ENCODE results near the gene DEF6. TPM values are rescaled to one million over a fixed set of nuclear protein-coding genes. Genes with fewer than 3 reads are reported as not detected.

Gene DEF6
- total RNA-seq, 1 donor from 2014 or later: 20.1 TPM

DNA sequence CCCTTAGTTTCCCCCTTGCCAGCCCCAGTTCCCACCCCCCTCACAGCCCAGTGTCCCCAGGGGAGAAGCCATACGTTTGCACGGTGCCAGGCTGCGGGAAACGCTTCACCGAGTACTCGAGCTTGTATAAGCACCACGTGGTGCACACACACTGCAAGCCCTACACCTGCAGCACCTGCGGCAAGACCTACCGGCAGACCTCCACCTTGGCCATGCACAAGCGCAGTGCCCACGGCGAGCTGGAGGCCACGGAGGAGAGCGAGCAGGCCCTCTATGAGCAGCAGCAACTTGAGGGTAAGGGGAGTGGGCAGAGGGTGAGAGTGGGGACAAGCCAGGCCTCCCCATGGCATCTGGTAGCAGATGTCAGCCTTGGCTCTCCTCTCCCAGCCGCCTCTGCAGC lies 5.1 kb upstream of the DEF6 start:
- H3K27me3 ChIP-seq: no peaks in the 10 kb centered on the region
- no peak overlapping the region for H3K27ac ChIP-seq
- no peak overlapping the region for H3K4me3 ChIP-seq
- H3K4me1 ChIP-seq: peaks cover 0 to 2% of the 10 kb centered on the region in 2 donors
- DNase-seq (ENCODE audit: low spot score in 2 of 2): no peak
- TF ChIP-seq CTCF (IDR thresholded peaks at IDR 0.05): no peak
- H3K9me3 ChIP-seq: no peaks in the 10 kb centered on the region
- H3K36me3 ChIP-seq: peaks cover 65 to 77% of the 10 kb centered on the region in 2 donors
- intact Hi-C loops (cut with DNase I): loop anchor here (5.0 kb wide), 1 partner anchor 35 kb away; no protein-coding TSS in a partner anchor

DNA sequence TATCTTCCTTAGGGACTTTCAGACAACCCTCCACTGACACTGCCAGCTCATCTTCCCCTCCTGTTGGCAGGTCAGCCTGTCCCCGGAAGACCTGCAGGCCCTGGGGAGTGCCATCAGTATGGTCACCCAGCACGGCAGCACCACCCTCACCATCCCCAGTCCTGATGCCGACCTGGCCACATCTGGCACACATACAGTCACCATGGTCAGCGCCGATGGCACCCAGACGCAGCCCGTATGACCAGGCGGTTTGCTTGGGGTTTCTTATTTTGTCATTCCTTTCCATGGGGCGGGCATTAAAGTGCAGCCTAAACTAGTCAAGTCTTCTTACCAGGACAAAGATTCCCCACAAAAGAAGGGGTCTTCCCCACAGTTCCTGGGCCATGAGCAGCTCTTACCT lies 3.9 kb upstream of the DEF6 start:
- intact Hi-C loops (cut with DNase I): loop anchor here (5.0 kb wide), 1 partner anchor 34 kb away; no protein-coding TSS in a partner anchor
- no peak for TF ChIP-seq CTCF (IDR thresholded peaks at IDR 0.05)

DNA sequence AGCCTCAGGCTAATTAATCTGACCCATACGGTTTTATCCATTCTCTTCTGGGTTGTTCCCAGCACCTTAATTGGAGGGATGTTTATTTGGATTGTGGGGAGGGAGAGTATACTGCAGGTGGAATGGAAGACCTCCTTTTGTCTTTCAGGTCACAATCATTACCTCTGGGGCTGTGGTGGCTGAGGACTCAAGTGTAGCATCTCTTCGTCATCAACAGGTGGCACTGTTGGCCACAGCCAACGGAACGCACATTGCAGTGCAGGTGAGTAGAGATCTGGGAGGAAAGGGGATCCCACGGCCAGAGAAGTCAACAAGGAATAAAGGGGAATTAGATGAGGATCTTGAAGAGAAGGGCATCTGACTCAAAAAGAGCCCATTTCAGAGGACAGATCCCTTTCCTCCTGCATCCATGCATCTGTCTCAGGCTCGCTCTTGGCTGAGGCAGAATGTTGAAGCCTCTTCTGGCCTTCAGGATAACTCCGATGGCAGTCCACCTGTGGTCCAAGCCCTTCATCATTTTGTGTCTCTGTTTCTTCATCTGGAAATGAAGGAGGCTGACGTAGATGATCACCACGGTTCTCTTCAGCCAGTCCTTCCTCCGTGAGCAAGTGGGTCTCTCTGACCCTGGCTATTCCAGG lies 3.2 kb upstream of the DEF6 start:
- peak; percentile 40 to 62 (median 40) for TF ChIP-seq CTCF (IDR thresholded peaks at IDR 0.05)
- H3K9me3 ChIP-seq: no peaks in the 10 kb centered on the region
- H3K4me1 ChIP-seq: peaks cover 0 to 3% of the 10 kb centered on the region in 2 donors
- peaks cover 49 to 58% of the 10 kb centered on the region in 2 donors for H3K36me3 ChIP-seq
- intact Hi-C loops (cut with DNase I): loop anchor here (5.0 kb wide), 1 partner anchor 33 kb away; no protein-coding TSS in a partner anchor
- DNase-seq (ENCODE audit: low spot score in 2 of 2): no peak
- no peak overlapping the region for H3K4me3 ChIP-seq
- no peak overlapping the region for H3K27ac ChIP-seq
- no peaks in the 10 kb centered on the region for H3K27me3 ChIP-seq

More for the DNA sequence above, 3.9 kb upstream of the DEF6 start:
- Histone ChIP-seq H3K27ac (no peak overlapping the region), H3K27me3 (no peaks in the 10 kb centered on the region), H3K4me3 (no peak overlapping the region), H3K36me3 (peaks cover 57 to 65% of the 10 kb centered on the region in 2 donors), H3K4me1 (peaks cover 0 to 3% of the 10 kb centered on the region in 2 donors), H3K9me3 (no peaks in the 10 kb centered on the region)
- DNase-seq (ENCODE audit: low spot score in 2 of 2): no peak

- DNase-seq (ENCODE audit: low spot score in 2 of 2): no peak
- H3K36me3 ChIP-seq: peaks cover 43 to 52% of the 10 kb centered on the region in 2 donors
- no peak overlapping the region for H3K4me3 ChIP-seq
- H3K4me1 ChIP-seq: peaks cover 0 to 3% of the 10 kb centered on the region in 2 donors
- no peak overlapping the region for H3K27ac ChIP-seq
- intact Hi-C loops (cut with DNase I): no loop called here
- no peak for TF ChIP-seq CTCF (IDR thresholded peaks at IDR 0.05)
- H3K27me3 ChIP-seq: no peaks in the 10 kb centered on the region
- H3K9me3 ChIP-seq: no peaks in the 10 kb centered on the region
Observed at GRCh38 chr6:35295036-35295435, 2.6 kb upstream of the DEF6 start.

GRCh38 chr6:35295521-35296315 lies 1.9 kb upstream of the DEF6 start:
- Histone ChIP-seq H3K36me3 (peaks cover 36 to 45% of the 10 kb centered on the region in 2 donors), H3K27ac (no peak overlapping the region), H3K4me1 (peaks cover 0 to 3% of the 10 kb centered on the region in 2 donors), H3K27me3 (no peaks in the 10 kb centered on the region), H3K4me3 (no peak overlapping the region), H3K9me3 (no peaks in the 10 kb centered on the region)
- TF ChIP-seq CTCF (IDR thresholded peaks at IDR 0.05): no peak
- DNase-seq (ENCODE audit: low spot score in 2 of 2): no peak
- intact Hi-C loops (cut with DNase I): loop anchor here (2.0 kb wide), 1 partner anchor 153 kb away; no protein-coding TSS in a partner anchor
